HG02938 (cell line): Measurements from ENCODE around the gene APOBEC3H.

Experiments
- ATAC-seq: cut with Tn5 transposase; IDR thresholded peaks from one replicate; pipeline ENCODE4 v1.9.1; 2021; ENCODE audit warnings: mild to moderate bottlenecking, moderate library complexity; ENCODE audit not compliant: unreplicated experiment

APOBEC3H gene

GRCh38 chr22:39133871-39134270, 36.8 kb downstream of the APOBEC3H start:
- ATAC-seq = no peak

GRCh38 chr22:39134366-39135091, 37.5 kb downstream of the APOBEC3H start:
- ATAC-seq = no peak

- no peak for ATAC-seq
These were observed 38.2 kb downstream of the APOBEC3H start for GRCh38 chr22:39135092-39135896.

GRCh38 chr22:39136317-39136716, 39.3 kb downstream of the APOBEC3H start:
- no peak for ATAC-seq

GRCh38 chr22:39138357-39138997, 41.4 kb downstream of the APOBEC3H start:
- ATAC-seq = no peak

- ATAC-seq = no peak
These were observed 42.9 kb downstream of the APOBEC3H start for GRCh38 chr22:39139933-39140332.

- no peak for ATAC-seq
These were observed 45.1 kb downstream of the APOBEC3H start for GRCh38 chr22:39142088-39142680.

GRCh38 chr22:39144101-39144767, 47.2 kb downstream of the APOBEC3H start:
- no peak for ATAC-seq

GRCh38 chr22:39146256-39147101, 49.4 kb downstream of the APOBEC3H start:
- no peak for ATAC-seq

- no peak for ATAC-seq
These were observed 50.4 kb downstream of the APOBEC3H start for GRCh38 chr22:39147335-39148025.

- no peak for ATAC-seq
These were observed 51.1 kb downstream of the APOBEC3H start for GRCh38 chr22:39148026-39148726.

GRCh38 chr22:39148727-39149535, 51.9 kb downstream of the APOBEC3H start:
- ATAC-seq = no peak

GRCh38 chr22:39149915-39150847, 53.1 kb downstream of the APOBEC3H start:
- no peak for ATAC-seq

- ATAC-seq = no peak
These were observed 53.8 kb downstream of the APOBEC3H start for GRCh38 chr22:39150848-39151215.

- ATAC-seq = no peak
These were observed 54.4 kb downstream of the APOBEC3H start for GRCh38 chr22:39151329-39151975.

GRCh38 chr22:39152024-39152510, 55.0 kb downstream of the APOBEC3H start:
- no peak for ATAC-seq
